Suprapubic skin (tissue), 4 donors: Measurements from ENCODE around the gene KIF16B. TPM values are rescaled to one million over a fixed set of nuclear protein-coding genes. Genes with fewer than 3 reads are reported as not detected.
"Not testable (repeated sequence)": the region's sequence is repeated elsewhere in the genome, so short reads cannot be mapped to it uniquely, and the experiment has no call there.

Source experiments
- DNase-seq, 2 donors: peaks; one replicate each; pipeline ENCODE4 v3.0.0-alpha.2; 2019; ENCODE audit warnings: low spot score in 2 of 2
- H3K27ac ChIP-seq: fragments of 200-600 bp; sonication (generic); one replicate; pipeline ENCODE4 v1.5.1; 2019
- H3K27me3 ChIP-seq: fragments of 200-600 bp; sonication (generic); one replicate; pipeline ENCODE4 v1.5.1; 2019
- H3K36me3 ChIP-seq: fragments of 200-600 bp; sonication (generic); one replicate; pipeline ENCODE4 v1.5.1; 2019
- H3K4me1 ChIP-seq: fragments of 200-600 bp; sonication (generic); one replicate; pipeline ENCODE4 v1.5.1; 2019
- H3K4me3 ChIP-seq: fragments of 200-600 bp; sonication (generic); one replicate; pipeline ENCODE4 v1.5.1; 2019; ENCODE audit warnings: mild to moderate bottlenecking
- H3K9me3 ChIP-seq: fragments of 200-600 bp; sonication (generic); one replicate; pipeline ENCODE4 v1.5.1; 2019
- EP300 ChIP-seq: sonication (generic); formaldehyde crosslinking; IDR thresholded peaks from one replicate; pipeline ENCODE4 v1.6.1; 2017; ENCODE audit warnings: antibody characterized with exemption
- POLR2A ChIP-seq, 2 donors: fragments of 450-650 bp; IDR thresholded peaks; one replicate each; pipeline ENCODE4 v1.6.1; 2017; ENCODE audit warnings: antibody characterized with exemption in 2 of 2, mild to moderate bottlenecking in 2 of 2, moderate library complexity in 2 of 2
- POLR2AphosphoS5 ChIP-seq, 3 donors: sonication (generic); formaldehyde crosslinking; IDR thresholded peaks; one replicate each; pipeline ENCODE4 v1.6.1; 2017; ENCODE audit warnings: antibody characterized with exemption in 3 of 3
- WGBS: methylation state at CpG from one replicate; pipeline ENCODE4 v1.1.5; 2018; 5-methylcytosine and 5-hydroxymethylcytosine counted together
- total RNA-seq, 4 donors: library from RNA; depleted of rRNA; stranded (reverse); fragments of >200 nt; gene quantifications; one replicate each; pipeline ENCODE4 v1.1.0, GENCODE V29; 2016
- TF ChIP-seq, protein P1 (sequence below), 2 donors: fragments of 200-600 bp in 1 of 2; fragments of 450-650 bp in 1 of 2; sonication (generic) in 1 of 2; IDR thresholded peaks; one replicate each; pipeline ENCODE4 v1.5.1; 2016 to 2019; ENCODE audit warnings: antibody characterized with exemption in 2 of 2, mild to moderate bottlenecking in 1 of 2, moderate library complexity in 1 of 2

Gene KIF16B
- total RNA-seq, 4 donors from 2014 or later: 23.7 to 64.0 (median 38.2) TPM

DNA sequence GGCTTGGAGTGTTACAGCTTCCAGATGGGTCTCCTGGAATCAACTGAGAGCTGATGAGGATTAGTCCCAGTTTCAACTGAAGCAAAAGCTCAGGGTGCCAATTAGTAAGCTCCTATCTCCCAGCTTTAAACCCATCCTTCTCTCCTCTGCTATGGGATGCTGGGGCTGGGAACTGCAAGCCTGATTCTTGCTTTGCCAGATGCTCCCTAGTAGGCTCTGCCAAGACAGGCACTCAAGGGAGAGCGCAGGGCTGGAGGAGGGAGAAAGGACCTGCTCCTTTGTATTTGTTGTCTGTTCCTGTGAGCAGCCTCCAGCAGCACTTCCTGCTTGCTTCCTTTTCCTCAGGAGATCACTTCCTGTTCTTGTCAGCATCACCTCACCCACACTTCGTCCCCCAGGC lies 309.7 kb downstream of the KIF16B start:
- Histone ChIP-seq H3K4me1 (no peaks in the 10 kb centered on the region), H3K9me3 (peaks cover 7% of the 10 kb centered on the region), H3K27ac (no peak overlapping the region), H3K27me3 (no peaks in the 10 kb centered on the region), H3K36me3 (peaks cover 9% of the 10 kb centered on the region), H3K4me3 (no peak overlapping the region)
- no peak for DNase-seq
- TF ChIP-seq, protein P1, sequence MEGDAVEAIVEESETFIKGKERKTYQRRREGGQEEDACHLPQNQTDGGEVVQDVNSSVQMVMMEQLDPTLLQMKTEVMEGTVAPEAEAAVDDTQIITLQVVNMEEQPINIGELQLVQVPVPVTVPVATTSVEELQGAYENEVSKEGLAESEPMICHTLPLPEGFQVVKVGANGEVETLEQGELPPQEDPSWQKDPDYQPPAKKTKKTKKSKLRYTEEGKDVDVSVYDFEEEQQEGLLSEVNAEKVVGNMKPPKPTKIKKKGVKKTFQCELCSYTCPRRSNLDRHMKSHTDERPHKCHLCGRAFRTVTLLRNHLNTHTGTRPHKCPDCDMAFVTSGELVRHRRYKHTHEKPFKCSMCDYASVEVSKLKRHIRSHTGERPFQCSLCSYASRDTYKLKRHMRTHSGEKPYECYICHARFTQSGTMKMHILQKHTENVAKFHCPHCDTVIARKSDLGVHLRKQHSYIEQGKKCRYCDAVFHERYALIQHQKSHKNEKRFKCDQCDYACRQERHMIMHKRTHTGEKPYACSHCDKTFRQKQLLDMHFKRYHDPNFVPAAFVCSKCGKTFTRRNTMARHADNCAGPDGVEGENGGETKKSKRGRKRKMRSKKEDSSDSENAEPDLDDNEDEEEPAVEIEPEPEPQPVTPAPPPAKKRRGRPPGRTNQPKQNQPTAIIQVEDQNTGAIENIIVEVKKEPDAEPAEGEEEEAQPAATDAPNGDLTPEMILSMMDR (IDR thresholded peaks at IDR 0.05): no peak
- TF ChIP-seq POLR2AphosphoS5 (IDR thresholded peaks at IDR 0.05) (no peak), EP300 (no peak), POLR2A (IDR thresholded peaks at IDR 0.05) (no peak)
- WGBS: 43% methylated on average over 2 of the region's 2 CpGs

DNA sequence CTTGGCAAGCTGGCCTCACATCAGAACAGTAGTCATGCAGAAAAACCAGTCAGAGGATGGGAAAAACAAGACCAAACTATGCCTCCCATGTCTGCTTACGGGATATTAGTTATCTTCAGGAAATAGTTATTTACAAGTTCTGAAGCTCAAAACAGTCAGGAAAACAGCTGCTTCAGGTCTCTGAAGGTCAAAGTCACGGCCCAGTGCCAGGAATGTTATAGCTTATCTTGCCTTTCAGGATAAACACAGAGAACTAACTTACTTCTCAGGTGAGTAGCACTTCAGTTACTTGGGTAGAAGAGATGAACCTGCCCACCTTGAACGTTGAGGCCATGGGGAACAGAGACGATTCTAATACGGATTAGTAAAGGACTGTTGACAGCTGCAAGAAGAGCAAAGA lies 310.7 kb downstream of the KIF16B start:
- no peak overlapping the region for H3K4me3 ChIP-seq
- H3K27me3 ChIP-seq: no peaks in the 10 kb centered on the region
- H3K4me1 ChIP-seq: no peaks in the 10 kb centered on the region
- 75% methylated on average over 5 of the region's 5 CpGs for WGBS
- H3K27ac ChIP-seq: no peak overlapping the region
- no peak for DNase-seq
- TF ChIP-seq POLR2A (IDR thresholded peaks at IDR 0.05) (no peak), EP300 (no peak), POLR2AphosphoS5 (IDR thresholded peaks at IDR 0.05) (no peak)
- TF ChIP-seq, protein P1 (IDR thresholded peaks at IDR 0.05): no peak
- H3K36me3 ChIP-seq: peaks cover 2% of the 10 kb centered on the region
- H3K9me3 ChIP-seq: peaks cover 4% of the 10 kb centered on the region

DNA sequence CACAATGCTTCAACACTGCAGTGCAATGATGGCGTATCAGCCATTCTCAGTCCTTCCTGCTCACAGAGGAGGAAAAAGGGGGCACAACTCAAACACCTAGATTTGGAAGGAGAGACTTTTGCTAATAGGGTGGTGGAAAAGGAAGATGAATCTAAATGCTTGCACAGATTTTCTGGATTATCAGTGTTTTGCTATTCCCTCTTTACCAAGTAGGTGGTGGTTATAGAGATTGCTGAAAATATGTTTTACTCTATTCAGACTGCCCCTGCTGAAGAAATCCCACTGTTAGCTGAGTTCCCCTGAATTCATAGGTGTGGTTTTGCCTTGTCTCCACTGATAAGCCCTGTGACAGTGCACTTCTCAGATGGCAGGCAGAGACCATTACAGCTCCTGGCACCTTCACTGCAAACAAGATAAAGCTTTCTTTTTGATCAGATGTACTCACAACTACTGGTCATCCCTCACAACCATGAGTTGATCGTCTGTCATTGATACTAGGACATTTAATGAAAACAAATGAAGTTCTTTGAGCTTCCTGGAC lies 311.4 kb downstream of the KIF16B start:
- TF ChIP-seq EP300: no peak
- TF ChIP-seq, protein P1 (IDR thresholded peaks at IDR 0.05): no peak
- TF ChIP-seq POLR2A (IDR thresholded peaks at IDR 0.05): no peak
- no peak for TF ChIP-seq POLR2AphosphoS5 (IDR thresholded peaks at IDR 0.05)
- DNase-seq: no peak
- Histone ChIP-seq H3K4me1 (no peaks in the 10 kb centered on the region), H3K9me3 (no peaks in the 10 kb centered on the region), H3K27me3 (no peaks in the 10 kb centered on the region), H3K36me3 (no peaks in the 10 kb centered on the region), H3K4me3 (no peak overlapping the region), H3K27ac (no peak overlapping the region)
- WGBS: 80% methylated on average over 2 of the region's 2 CpGs

DNA sequence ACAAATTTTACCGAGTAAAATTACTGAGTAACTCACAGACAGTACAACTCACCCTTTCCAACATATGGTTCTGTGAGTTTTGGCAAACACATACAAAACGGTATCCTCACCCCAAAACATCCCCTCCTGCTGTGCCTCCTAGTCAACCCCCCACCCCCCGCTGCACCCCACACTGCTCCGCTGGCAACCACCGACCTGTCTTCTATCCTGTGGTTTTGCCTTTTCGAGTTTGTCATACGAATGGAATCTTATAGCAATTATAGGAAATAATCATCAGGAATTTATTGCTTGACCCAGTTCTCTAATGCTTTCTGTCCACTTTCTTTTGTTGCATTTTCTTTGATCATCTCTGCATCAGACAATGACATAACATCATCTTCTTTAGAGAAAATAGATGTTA lies 312.3 kb downstream of the KIF16B start:
- Histone ChIP-seq H3K9me3 (no peaks in the 10 kb centered on the region), H3K27ac (no peak overlapping the region), H3K4me3 (no peak overlapping the region), H3K36me3 (no peaks in the 10 kb centered on the region), H3K27me3 (no peaks in the 10 kb centered on the region), H3K4me1 (no peaks in the 10 kb centered on the region)
- WGBS: 61% methylated on average over 7 of the region's 7 CpGs
- TF ChIP-seq, protein P1 (IDR thresholded peaks at IDR 0.05): no peak
- TF ChIP-seq EP300 (no peak), POLR2AphosphoS5 (IDR thresholded peaks at IDR 0.05) (no peak), POLR2A (IDR thresholded peaks at IDR 0.05) (no peak)
- DNase-seq: no peak

DNA sequence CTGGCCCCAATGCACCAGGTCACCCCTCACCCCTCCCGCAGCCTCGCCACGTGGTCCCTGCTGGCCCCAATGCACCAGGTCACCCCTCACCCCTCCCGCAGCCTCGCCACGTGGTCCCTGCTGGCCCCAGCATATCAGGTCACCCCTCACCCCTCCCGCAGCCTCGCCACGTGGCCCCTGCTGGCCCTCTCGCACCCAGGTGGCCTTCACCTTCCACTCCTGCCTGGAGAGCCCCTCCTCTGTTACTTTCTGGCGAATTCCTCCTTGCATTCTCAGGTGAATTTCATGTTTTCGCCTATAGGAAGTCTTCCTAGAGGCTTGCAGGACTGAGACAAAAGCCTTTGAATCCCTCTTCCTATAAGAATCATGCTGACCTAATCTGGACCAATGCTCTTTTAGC lies 313.1 kb downstream of the KIF16B start:
- H3K27ac ChIP-seq, H3K4me3 ChIP-seq, H3K9me3 ChIP-seq, H3K27me3 ChIP-seq, DNase-seq, H3K4me1 ChIP-seq, H3K36me3 ChIP-seq: not testable (repeated sequence)
- 97% methylated on average over 9 of the region's 12 CpGs for WGBS

DNA sequence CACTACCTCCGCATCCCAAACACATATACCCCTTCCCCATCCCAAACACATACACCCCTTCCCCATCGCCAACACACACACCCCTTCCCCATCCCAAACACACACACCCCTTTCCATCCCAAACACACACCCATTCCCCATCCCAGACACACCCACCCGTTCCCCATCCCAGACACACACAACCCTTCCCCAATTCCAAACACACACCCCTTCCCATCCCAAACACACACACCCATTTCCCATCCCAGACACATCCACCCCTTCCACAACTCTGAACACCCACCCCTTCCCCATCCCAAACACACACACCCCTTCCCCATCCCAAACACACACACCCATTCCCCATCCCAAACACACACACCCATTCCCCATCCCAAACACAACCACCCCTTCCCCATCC lies 314.5 kb downstream of the KIF16B start:
- no peak overlapping the region for H3K4me3 ChIP-seq
- H3K27ac ChIP-seq: no peak overlapping the region
- TF ChIP-seq POLR2AphosphoS5 (IDR thresholded peaks at IDR 0.05) (no peak), POLR2A (IDR thresholded peaks at IDR 0.05) (no peak), EP300 (no peak)
- TF ChIP-seq, protein P1 (IDR thresholded peaks at IDR 0.05): no peak
- no peaks in the 10 kb centered on the region for H3K4me1 ChIP-seq
- H3K36me3 ChIP-seq: no peaks in the 10 kb centered on the region
- H3K9me3 ChIP-seq: no peaks in the 10 kb centered on the region
- no peak for DNase-seq
- no peaks in the 10 kb centered on the region for H3K27me3 ChIP-seq
- WGBS: 97% methylated on average over 3 of the region's 3 CpGs
